ENCODE results near the gene SLC22A31. TPM values are rescaled to one million over a fixed set of nuclear protein-coding genes. Genes with fewer than 3 reads are reported as not detected.

SLC22A31 gene
- total and polyA plus RNA-seq, 2 donors (not counting 1 experiment from before 2014, with no cell fraction given): 0.17 to 0.24 TPM

DNA sequence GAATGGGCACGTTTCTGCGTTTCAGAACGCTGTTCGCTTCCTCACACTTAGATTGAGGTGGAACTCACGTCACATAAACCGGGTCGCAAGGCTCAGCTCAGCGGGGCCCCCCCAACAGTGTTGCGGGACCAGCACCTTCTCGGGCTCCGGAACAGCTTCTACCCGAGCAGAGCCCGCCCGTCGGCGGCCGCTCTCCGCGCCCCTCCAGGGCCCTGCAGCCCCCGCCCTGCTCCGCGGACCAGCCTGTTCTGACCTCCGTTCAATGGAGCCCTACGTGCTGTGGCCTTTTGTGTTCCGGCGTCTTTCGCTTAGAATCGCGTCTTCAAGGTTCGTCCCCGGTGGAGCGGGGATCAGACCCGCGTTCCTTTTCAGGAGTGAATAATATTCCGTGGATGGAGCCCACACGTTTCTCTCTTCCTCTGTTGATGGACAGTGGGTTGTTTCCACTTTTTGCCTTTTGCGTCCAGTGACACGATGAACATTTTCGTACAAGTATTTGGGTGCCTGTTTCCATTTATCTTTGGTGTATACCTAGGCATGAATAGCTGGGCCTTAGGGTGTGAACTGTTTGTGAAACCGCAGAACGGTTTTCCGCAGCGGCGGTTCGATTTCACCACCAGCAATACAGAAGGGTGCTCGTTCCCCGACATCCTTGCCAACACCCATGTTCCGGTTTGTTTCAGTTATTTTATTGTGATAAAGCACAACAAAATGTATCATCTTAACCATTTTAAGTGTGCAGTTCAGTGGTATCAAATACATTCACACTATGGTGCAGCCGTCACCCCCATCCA is 2.3 kb upstream of the SLC22A31 start:
- Histone ChIP-seq H3K4me2 (ENCODE audit: extremely low read depth, insufficient read depth, low read length) (no peak overlapping the region), H3K79me2 (ENCODE audit: control insufficient read depth, insufficient read depth, low read length) (no peaks in the 10 kb centered on the region), H3K36me3 (ENCODE audit: control insufficient read depth, insufficient read depth, low read length) (no peaks in the 10 kb centered on the region), H3K9ac (ENCODE audit: insufficient read depth, low read length) (no peak overlapping the region), H3K4me3 (replicated peaks in 1 of 4; ENCODE audit: control extremely low read depth in 1 of 4, insufficient read depth in 1 of 4, low read depth in 3 of 4, low read length in 4 of 4) (no peak overlapping the region), H3K9me3 (ENCODE audit: control insufficient read depth, insufficient read depth, low read depth, low read length) (no peaks in the 10 kb centered on the region), H3K27me3 (ENCODE audit: control insufficient read depth, insufficient read depth, low read length) (peaks cover 32% of the 10 kb centered on the region), H4K20me1 (ENCODE audit: control insufficient read depth, extremely low read depth, insufficient read depth, low read length) (no peaks in the 10 kb centered on the region), H3K4me1 (ENCODE audit: control insufficient read depth, extremely low read depth, insufficient read depth, low read length) (no peaks in the 10 kb centered on the region), H3K27ac (ENCODE audit: insufficient read depth, low read length) (no peak overlapping the region), H2AFZ (ENCODE audit: low read length) (no peak overlapping the region)
- peak; percentile 76 for TF ChIP-seq EZH2 (IDR thresholded peaks at IDR 0.05; ENCODE audit: low read length, missing control alignments)
- TF ChIP-seq, protein P1, sequence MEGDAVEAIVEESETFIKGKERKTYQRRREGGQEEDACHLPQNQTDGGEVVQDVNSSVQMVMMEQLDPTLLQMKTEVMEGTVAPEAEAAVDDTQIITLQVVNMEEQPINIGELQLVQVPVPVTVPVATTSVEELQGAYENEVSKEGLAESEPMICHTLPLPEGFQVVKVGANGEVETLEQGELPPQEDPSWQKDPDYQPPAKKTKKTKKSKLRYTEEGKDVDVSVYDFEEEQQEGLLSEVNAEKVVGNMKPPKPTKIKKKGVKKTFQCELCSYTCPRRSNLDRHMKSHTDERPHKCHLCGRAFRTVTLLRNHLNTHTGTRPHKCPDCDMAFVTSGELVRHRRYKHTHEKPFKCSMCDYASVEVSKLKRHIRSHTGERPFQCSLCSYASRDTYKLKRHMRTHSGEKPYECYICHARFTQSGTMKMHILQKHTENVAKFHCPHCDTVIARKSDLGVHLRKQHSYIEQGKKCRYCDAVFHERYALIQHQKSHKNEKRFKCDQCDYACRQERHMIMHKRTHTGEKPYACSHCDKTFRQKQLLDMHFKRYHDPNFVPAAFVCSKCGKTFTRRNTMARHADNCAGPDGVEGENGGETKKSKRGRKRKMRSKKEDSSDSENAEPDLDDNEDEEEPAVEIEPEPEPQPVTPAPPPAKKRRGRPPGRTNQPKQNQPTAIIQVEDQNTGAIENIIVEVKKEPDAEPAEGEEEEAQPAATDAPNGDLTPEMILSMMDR (conservative IDR thresholded peaks at IDR 0.05 in 1 of 2, IDR thresholded peaks at IDR 0.05 in 1 of 2; ENCODE audit: low read depth in 1 of 2, low read length in 2 of 2): no peak
- DNase-seq (ENCODE audit: low read depth in 2 of 2): no peak

DNA sequence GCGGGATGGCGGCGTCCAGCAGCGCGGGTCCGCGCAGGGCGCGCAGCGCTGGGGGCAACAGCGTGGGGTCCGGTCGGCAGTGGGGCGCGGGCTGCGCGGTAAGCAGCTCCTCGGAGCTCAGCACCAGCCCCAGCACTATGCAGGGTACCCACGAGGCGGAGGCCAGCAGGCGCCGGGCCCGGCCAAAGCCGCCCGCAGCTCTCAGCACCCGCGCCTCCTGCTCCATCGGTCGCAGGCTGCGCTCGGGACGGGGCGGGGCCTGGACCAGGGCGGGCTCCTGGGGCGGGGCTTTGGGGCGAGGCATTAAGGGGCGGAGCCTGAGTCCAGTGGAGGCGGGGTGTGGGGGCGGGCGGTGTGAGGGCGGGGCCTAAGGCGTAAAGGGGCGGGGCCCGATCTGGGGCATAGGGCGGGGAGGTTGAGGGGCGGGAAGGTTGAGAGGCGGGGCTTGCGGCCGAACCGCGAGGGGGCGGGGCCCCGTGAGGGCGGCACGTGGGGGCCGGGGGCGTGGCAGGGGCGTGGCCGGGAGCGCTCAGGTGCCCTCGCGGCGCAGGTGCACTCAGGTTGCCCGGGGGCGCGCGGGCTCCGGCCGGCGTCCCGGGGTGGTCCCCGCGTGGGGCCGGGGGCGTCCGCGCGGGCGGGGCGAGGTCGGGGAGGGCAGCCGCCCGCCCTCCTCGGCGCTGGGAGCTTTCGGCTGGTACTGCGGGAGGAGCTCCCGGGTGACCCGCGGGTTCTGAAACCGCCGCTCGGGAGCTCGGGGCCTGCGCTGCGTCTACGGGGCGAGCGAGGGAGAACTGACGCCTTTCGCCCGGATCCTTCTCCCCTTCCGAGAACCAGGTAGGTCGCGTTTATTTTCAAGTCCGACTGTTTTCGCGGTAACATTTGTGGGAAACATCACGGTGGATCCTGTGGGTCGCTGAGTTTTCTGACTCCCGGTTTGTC is 1.4 kb upstream of the SLC22A31 start:
- DNase-seq (ENCODE audit: low read depth in 2 of 2): peak; percentile 31 to 66
- Histone ChIP-seq H3K27me3 (ENCODE audit: control insufficient read depth, insufficient read depth, low read length) (peaks cover 32% of the 10 kb centered on the region), H3K4me3 (replicated peaks in 1 of 4; ENCODE audit: control extremely low read depth in 1 of 4, insufficient read depth in 1 of 4, low read depth in 3 of 4, low read length in 4 of 4) (peak overlapping the region in 1 of 4 experiments; percentile 28), H3K36me3 (ENCODE audit: control insufficient read depth, insufficient read depth, low read length) (no peaks in the 10 kb centered on the region), H3K9me3 (ENCODE audit: control insufficient read depth, insufficient read depth, low read depth, low read length) (no peaks in the 10 kb centered on the region), H3K4me1 (ENCODE audit: control insufficient read depth, extremely low read depth, insufficient read depth, low read length) (no peaks in the 10 kb centered on the region), H3K9ac (ENCODE audit: insufficient read depth, low read length) (no peak overlapping the region), H3K4me2 (ENCODE audit: extremely low read depth, insufficient read depth, low read length) (peak overlapping the region; percentile 51), H2AFZ (ENCODE audit: low read length) (no peak overlapping the region), H3K79me2 (ENCODE audit: control insufficient read depth, insufficient read depth, low read length) (no peaks in the 10 kb centered on the region), H3K27ac (ENCODE audit: insufficient read depth, low read length) (no peak overlapping the region), H4K20me1 (ENCODE audit: control insufficient read depth, extremely low read depth, insufficient read depth, low read length) (no peaks in the 10 kb centered on the region)
- peak; percentile 55 for TF ChIP-seq EZH2 (IDR thresholded peaks at IDR 0.05; ENCODE audit: low read length, missing control alignments)
- TF ChIP-seq, protein P1 (conservative IDR thresholded peaks at IDR 0.05 in 1 of 2, IDR thresholded peaks at IDR 0.05 in 1 of 2; ENCODE audit: low read depth in 1 of 2, low read length in 2 of 2): no peak

DNA sequence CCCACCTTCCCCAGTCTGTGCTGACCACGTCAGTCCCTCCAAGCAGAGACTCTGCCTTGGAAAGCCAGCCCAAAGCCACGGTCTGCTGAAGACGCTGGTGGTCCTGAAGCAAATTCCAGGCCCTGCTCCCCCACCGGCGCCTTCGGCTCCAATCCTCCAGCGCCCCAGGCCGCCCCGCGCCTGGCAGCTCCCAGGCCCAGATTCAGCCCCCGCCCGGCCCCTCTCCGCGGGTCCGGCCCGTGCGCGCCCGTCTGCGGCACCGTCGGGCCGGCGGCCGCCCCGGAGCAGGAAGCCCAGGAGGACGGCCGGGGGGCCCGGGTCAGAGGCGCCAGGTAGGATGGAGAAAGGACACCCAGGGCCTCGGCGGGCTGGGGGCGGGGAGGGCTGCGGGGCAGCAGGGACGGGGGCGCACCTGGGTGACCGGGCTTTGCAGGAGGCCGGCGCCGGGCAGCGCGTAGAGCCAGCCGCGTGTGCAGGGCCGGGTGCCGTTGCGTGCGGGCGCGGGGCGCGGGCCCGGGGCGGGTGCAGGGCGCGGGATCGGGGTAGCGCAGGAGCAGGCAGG is 594 bp upstream of the SLC22A31 start:
- no peak overlapping the region for H2AFZ ChIP-seq (ENCODE audit: low read length)
- no peaks in the 10 kb centered on the region for H3K36me3 ChIP-seq (ENCODE audit: control insufficient read depth, insufficient read depth, low read length)
- DNase-seq (ENCODE audit: low read depth in 2 of 2): no peak
- TF ChIP-seq, protein P1 (conservative IDR thresholded peaks at IDR 0.05 in 1 of 2, IDR thresholded peaks at IDR 0.05 in 1 of 2; ENCODE audit: low read depth in 1 of 2, low read length in 2 of 2): no peak
- TF ChIP-seq EZH2 (IDR thresholded peaks at IDR 0.05; ENCODE audit: low read length, missing control alignments): no peak
- H3K27me3 ChIP-seq (ENCODE audit: control insufficient read depth, insufficient read depth, low read length): peaks cover 32% of the 10 kb centered on the region
- no peak overlapping the region for H3K9ac ChIP-seq (ENCODE audit: insufficient read depth, low read length)
- no peaks in the 10 kb centered on the region for H4K20me1 ChIP-seq (ENCODE audit: control insufficient read depth, extremely low read depth, insufficient read depth, low read length)
- H3K4me3 ChIP-seq (replicated peaks in 1 of 4; ENCODE audit: control extremely low read depth in 1 of 4, insufficient read depth in 1 of 4, low read depth in 3 of 4, low read length in 4 of 4): no peak overlapping the region
- H3K27ac ChIP-seq (ENCODE audit: insufficient read depth, low read length): no peak overlapping the region
- no peaks in the 10 kb centered on the region for H3K4me1 ChIP-seq (ENCODE audit: control insufficient read depth, extremely low read depth, insufficient read depth, low read length)
- H3K9me3 ChIP-seq (ENCODE audit: control insufficient read depth, insufficient read depth, low read depth, low read length): no peaks in the 10 kb centered on the region
- H3K79me2 ChIP-seq (ENCODE audit: control insufficient read depth, insufficient read depth, low read length): no peaks in the 10 kb centered on the region
- peak overlapping the region; percentile 51 for H3K4me2 ChIP-seq (ENCODE audit: extremely low read depth, insufficient read depth, low read length)

Measured in fibroblast of lung (primary cell).